ENCODE measurements around the gene UROD. TPM values are rescaled to one million over a fixed set of nuclear protein-coding genes. Genes with fewer than 3 reads are reported as not detected.

The UROD gene
- polyA plus RNA-seq, 1 donor from 2014 or later = 96.9 TPM

DNA sequence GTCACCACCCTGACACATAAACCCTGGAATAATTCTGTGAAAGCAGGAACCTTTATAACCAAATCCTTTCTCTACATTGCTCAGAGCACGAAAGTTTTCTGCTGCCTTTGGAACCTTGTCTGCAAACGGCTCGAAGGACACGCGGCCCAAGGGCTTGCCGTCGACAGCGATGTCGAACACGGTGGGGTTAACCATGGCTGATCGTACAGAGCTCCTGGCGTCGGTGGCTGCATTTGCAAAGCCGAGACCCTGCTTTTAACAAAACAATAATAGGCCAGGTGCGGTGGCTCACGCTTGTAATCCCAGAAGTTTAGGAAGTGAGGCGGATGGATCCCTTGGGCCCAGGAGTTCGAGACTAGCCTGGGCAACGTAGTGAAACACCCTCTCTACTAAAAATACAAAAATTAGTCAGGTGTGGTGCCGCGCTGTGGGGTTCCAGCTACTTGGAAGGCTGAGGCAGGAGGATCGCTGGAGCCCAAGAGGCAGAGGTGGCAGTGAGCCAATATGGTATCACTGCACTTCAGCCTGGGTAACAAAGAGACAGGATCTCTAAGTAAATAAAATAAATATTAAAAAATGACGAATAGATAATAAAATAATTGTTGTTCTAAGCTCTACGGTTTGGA lies 23.4 kb upstream of the UROD start:
- TF ChIP-seq EZH2 (IDR thresholded peaks at IDR 0.05; ENCODE audit: borderline replicate concordance, insufficient read depth, low read length, poor library complexity, severe bottlenecking) (no peak), CTCF (IDR thresholded peaks at IDR 0.05; ENCODE audit: poor library complexity, severe bottlenecking) (no peak), POLR2AphosphoS5 (IDR thresholded peaks at IDR 0.05) (no peak), TAF1 (IDR thresholded peaks at IDR 0.05; ENCODE audit: low read depth) (no peak), REST (IDR thresholded peaks at IDR 0.05; ENCODE audit: borderline replicate concordance) (no peak), RAD21 (conservative IDR thresholded peaks at IDR 0.05) (no peak), SMC3 (conservative IDR thresholded peaks at IDR 0.05; ENCODE audit: poor library complexity) (no peak), EP300 (conservative IDR thresholded peaks at IDR 0.05; ENCODE audit: poor library complexity, severe bottlenecking) (no peak), MXI1 (conservative IDR thresholded peaks at IDR 0.05; ENCODE audit: poor library complexity, severe bottlenecking) (no peak)
- no peaks in the 10 kb centered on the region for H3K27me3 ChIP-seq (ENCODE audit: insufficient read depth, low read depth, low read length)
- H2AFZ ChIP-seq (ENCODE audit: low read depth, low read length) = no peak overlapping the region
- H3K4me2 ChIP-seq (ENCODE audit: low read length) = no peak overlapping the region
- H3K9me3 ChIP-seq (ENCODE audit: low read length) = no peaks in the 10 kb centered on the region
- H3F3A ChIP-seq (ENCODE audit: insufficient read depth, low read length, poor library complexity, severe bottlenecking) = no peaks in the 10 kb centered on the region
- no peak overlapping the region for H3K9ac ChIP-seq (ENCODE audit: low read length)
- no peak overlapping the region for H3K27ac ChIP-seq (ENCODE audit: low read length)
- H4K20me1 ChIP-seq (ENCODE audit: insufficient read depth) = no peaks in the 10 kb centered on the region
- H3K4me3 ChIP-seq (ENCODE audit: low read length) = no peak overlapping the region
- peaks cover 6% of the 10 kb centered on the region for H3K79me2 ChIP-seq (replicated peaks; ENCODE audit: insufficient read depth, low read length)
- no peaks in the 10 kb centered on the region for H3K36me3 ChIP-seq (ENCODE audit: insufficient read depth, low read length)
- H3K9me2 ChIP-seq (ENCODE audit: insufficient read depth, low read length) = no peaks in the 10 kb centered on the region

DNA sequence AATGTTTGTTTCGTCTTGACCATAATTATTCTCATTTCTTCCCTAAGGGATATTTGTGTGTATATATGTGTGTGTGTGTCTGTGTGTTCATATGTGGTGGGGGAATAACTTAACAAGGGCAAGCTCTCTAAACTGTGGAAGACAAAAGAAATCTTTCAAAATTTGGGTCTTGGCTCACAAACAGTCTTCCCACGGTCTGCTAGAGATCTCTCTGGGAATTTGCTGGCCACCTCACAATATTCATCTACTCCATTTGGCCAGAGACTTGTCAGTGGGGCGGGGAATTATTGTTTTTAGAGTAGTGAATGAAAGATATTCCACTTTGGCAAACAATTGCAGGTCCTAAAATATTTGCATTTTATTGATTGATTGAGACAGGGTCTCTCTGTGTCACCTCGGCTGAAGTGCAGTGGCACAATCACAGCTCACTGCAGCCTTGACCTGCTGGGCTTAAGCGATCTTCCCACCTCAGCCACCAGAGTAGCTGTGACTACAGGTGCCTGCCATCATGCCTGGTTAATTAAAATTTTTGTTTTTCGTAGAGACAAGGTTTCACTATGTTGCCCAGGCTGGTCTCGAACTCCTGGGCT lies 17.6 kb upstream of the UROD start:
- Histone ChIP-seq H3K36me3 (ENCODE audit: insufficient read depth, low read length) (no peaks in the 10 kb centered on the region), H3K27ac (ENCODE audit: low read length) (no peak overlapping the region)

More for the DNA sequence above, 17.6 kb upstream of the UROD start:
- no peak overlapping the region for H2AFZ ChIP-seq (ENCODE audit: low read depth, low read length)
- H3F3A ChIP-seq (ENCODE audit: insufficient read depth, low read length, poor library complexity, severe bottlenecking) = no peaks in the 10 kb centered on the region
- H3K79me2 ChIP-seq (replicated peaks; ENCODE audit: insufficient read depth, low read length) = no peaks in the 10 kb centered on the region
- no peaks in the 10 kb centered on the region for H3K27me3 ChIP-seq (ENCODE audit: insufficient read depth, low read depth, low read length)
- H4K20me1 ChIP-seq (ENCODE audit: insufficient read depth) = no peaks in the 10 kb centered on the region
- H3K9ac ChIP-seq (ENCODE audit: low read length) = no peak overlapping the region
- H3K9me3 ChIP-seq (ENCODE audit: low read length) = no peaks in the 10 kb centered on the region
- no peak for TF ChIP-seq POLR2AphosphoS5 (IDR thresholded peaks at IDR 0.05)
- TF ChIP-seq SMC3 (conservative IDR thresholded peaks at IDR 0.05; ENCODE audit: poor library complexity) = no peak
- TF ChIP-seq MXI1 (conservative IDR thresholded peaks at IDR 0.05; ENCODE audit: poor library complexity, severe bottlenecking) = no peak
- no peak for TF ChIP-seq RAD21 (conservative IDR thresholded peaks at IDR 0.05)
- no peak for TF ChIP-seq EP300 (conservative IDR thresholded peaks at IDR 0.05; ENCODE audit: poor library complexity, severe bottlenecking)
- TF ChIP-seq TAF1 (IDR thresholded peaks at IDR 0.05; ENCODE audit: low read depth) = no peak
- no peak for TF ChIP-seq CTCF (IDR thresholded peaks at IDR 0.05; ENCODE audit: poor library complexity, severe bottlenecking)
- TF ChIP-seq EZH2 (IDR thresholded peaks at IDR 0.05; ENCODE audit: borderline replicate concordance, insufficient read depth, low read length, poor library complexity, severe bottlenecking) = no peak
- no peak for TF ChIP-seq REST (IDR thresholded peaks at IDR 0.05; ENCODE audit: borderline replicate concordance)
- no peak overlapping the region for H3K4me2 ChIP-seq (ENCODE audit: low read length)
- no peaks in the 10 kb centered on the region for H3K9me2 ChIP-seq (ENCODE audit: insufficient read depth, low read length)
- no peak overlapping the region for H3K4me3 ChIP-seq (ENCODE audit: low read length)

All from neural cell (in vitro differentiated cells).